HepG2 (cell line): Measurements from ENCODE around the gene C1orf87. TPM values are rescaled to one million over a fixed set of nuclear protein-coding genes. Genes with fewer than 3 reads are reported as not detected.

Source experiments
- ATAC-seq: fragments of 200-7000 bp; cut with Tn5 transposase; 3 replicates; pipeline ENCODE4 v1.9.1; 2020; ENCODE audit warnings: mild to moderate bottlenecking, moderate library complexity
- Bru-seq: library from RNA; stranded (reverse); fragments of 400-500 nt; gene quantifications from one replicate; lab custom pipeline; 2021; lab: Mats Ljungman, UMichigan
- BruChase-seq, 2 experiments: library from RNA; stranded (reverse); fragments of 400-500 nt; gene quantifications; one replicate each; lab custom pipeline; 2021; lab: Mats Ljungman, UMichigan
- BruUV-seq: library from RNA; stranded (reverse); fragments of 400-500 nt; replicated peaks from 2 replicates; lab custom pipeline; 2021; lab: Mats Ljungman, UMichigan
- CTCF ChIA-PET: fragments of 300-600 bp; formaldehyde crosslinking; extraction: SDS; loops from one replicate; lab custom pipeline; 2021; ENCODE audit warnings: low total read pairs, inconsistent platforms, low intra/inter-chr PET ratio; lab: Yijun Ruan, JAX
- POLR2A ChIA-PET: fragments of 350-600 bp; sonication (Branson Sonifier 250); formaldehyde crosslinking; loops from one replicate; lab custom pipeline; 2020; ENCODE audit warnings: antibody characterized with exemption, inconsistent platforms; lab: Yijun Ruan, JAX
- DNase-seq: peaks from one replicate; pipeline ENCODE4 v3.0.0-alpha.2; 2015; ENCODE audit warnings: low spot score
- FAIRE-seq: peaks from 3 replicates; lab custom pipeline; 2011; peaks lifted over from hg19 to GRCh38; lab: Jason Lieb, UNC
- H2AFZ ChIP-seq: one replicate; pipeline ENCODE4 v1.6.1; 2011; ENCODE audit warnings: low read length, inconsistent platforms
- H3K27ac ChIP-seq: fragments of 300-600 bp; 3 replicates; pipeline ENCODE4 v1.8.0; 2011; ENCODE audit warnings: mixed run types, mild to moderate bottlenecking, mixed read lengths, low read length, inconsistent platforms; ENCODE audit not compliant: insufficient read depth; ENCODE audit errors: extremely low read length
- H3K27me3 ChIP-seq, 2 experiments: fragments of 200-600 bp in 1 of 2; 2 replicates in 1 of 2; 3 replicates in 1 of 2; pipeline versions ENCODE4 v1.6.0 to v1.8.0; 2011; ENCODE audit warnings: low read length in 2 of 2, mild to moderate bottlenecking in 2 of 2, moderate library complexity in 2 of 2, inconsistent platforms in 1 of 2; ENCODE audit not compliant: insufficient read depth in 2 of 2, control insufficient read depth in 1 of 2
- H3K36me3 ChIP-seq, 2 experiments: fragments of 200-600 bp in 1 of 2; replicated peaks in 1 of 2; 2 replicates in 1 of 2; 3 replicates in 1 of 2; pipeline versions ENCODE4 v1.5.1 to v1.8.0; 2011; ENCODE audit warnings: low read length in 2 of 2, inconsistent platforms in 1 of 2; ENCODE audit not compliant: insufficient read depth in 2 of 2, control insufficient read depth in 1 of 2
- H3K4me1 ChIP-seq: 2 replicates; pipeline ENCODE4 v1.5.1; 2012; ENCODE audit warnings: low read length, inconsistent platforms; ENCODE audit not compliant: insufficient read depth
- H3K4me2 ChIP-seq: 2 replicates; pipeline ENCODE4 v1.6.0; 2011; ENCODE audit warnings: low read depth, low read length, inconsistent platforms
- H3K4me3 ChIP-seq, 3 experiments: fragments of 200-600 bp in 1 of 3; sonication (generic), shearing (Covaris generic) in 1 of 3; replicated peaks in 1 of 3; 2 replicates each; pipeline ENCODE4 v1.5.1; 2011 to 2016; ENCODE audit warnings: low read length in 3 of 3, inconsistent platforms in 2 of 3, low read depth in 2 of 3, mild to moderate bottlenecking in 2 of 3, control low read depth in 1 of 3, mixed read lengths in 1 of 3; ENCODE audit not compliant: insufficient read depth in 1 of 3
- H3K79me2 ChIP-seq: one replicate; pipeline ENCODE4 v1.6.1; 2011; ENCODE audit warnings: low read length, inconsistent platforms; ENCODE audit not compliant: insufficient read depth
- H3K9ac ChIP-seq: 2 replicates; pipeline ENCODE4 v1.6.0; 2011; ENCODE audit warnings: mild to moderate bottlenecking, low read depth, low read length, inconsistent platforms; ENCODE audit not compliant: insufficient read depth
- H3K9me3 ChIP-seq: 2 replicates; pipeline ENCODE4 v1.5.1; 2012; ENCODE audit warnings: mild to moderate bottlenecking, low read length
- H4K20me1 ChIP-seq: 2 replicates; pipeline ENCODE4 v1.6.0; 2011; ENCODE audit warnings: inconsistent platforms, mild to moderate bottlenecking, low read length, moderate library complexity; ENCODE audit not compliant: insufficient read depth
- BORCS8-MEF2B ChIP-seq: sonication (generic); formaldehyde crosslinking; IDR thresholded peaks from 2 replicates; pipeline ENCODE4 v1.8.0; 2022; ENCODE audit warnings: mild to moderate bottlenecking, missing genetic modification reagents
- CBFB ChIP-seq: sonication (generic); formaldehyde crosslinking; IDR thresholded peaks from 2 replicates; pipeline ENCODE4 v1.4.0; 2020; ENCODE audit warnings: missing genetic modification reagents
- E2F2 ChIP-seq: sonication (generic); formaldehyde crosslinking; IDR thresholded peaks from 2 replicates; pipeline ENCODE4 v1.4.0; 2020; ENCODE audit warnings: missing genetic modification reagents, borderline replicate concordance
- FOSL2 ChIP-seq: sonication (generic); formaldehyde crosslinking; IDR thresholded peaks from 2 replicates; pipeline ENCODE4 v1.4.0; 2020; ENCODE audit warnings: missing genetic modification reagents
- GABPA ChIP-seq, 2 experiments: IDR thresholded peaks; 2 replicates each; pipeline ENCODE4 v1.6.1; 2011 to 2016; ENCODE audit warnings: low read depth in 2 of 2, low read length in 1 of 2, missing biosample characterization in 1 of 2, missing genetic modification characterization in 1 of 2
- RBAK ChIP-seq: sonication (generic); formaldehyde crosslinking; IDR thresholded peaks from 2 replicates; pipeline ENCODE4 v1.5.1; 2020; ENCODE audit warnings: mild to moderate bottlenecking, missing genetic modification reagents
- WGBS: methylation state at CpG from one replicate; pipeline ENCODE4 v1.1.6; 2017; ENCODE audit warnings: low lambda C conversion rate; 5-methylcytosine and 5-hydroxymethylcytosine counted together
- in situ Hi-C: cut with HindIII; loops from 2 replicates; pipeline ENCODE4 v1.10.0; 2017; ENCODE audit warnings: low pct_unique_long_range_greater_than_20kb; ENCODE audit not compliant: extremely low pct_ligation_motif_present
- intact Hi-C: fragments of 100-400 bp; cut with micrococcal nuclease; formaldehyde crosslinking; loops from one replicate; pipeline ENCODE4 v1.10.0; 2022; ENCODE audit not compliant: unreplicated experiment
- long read RNA-seq, 2 experiments: library from RNA in 1 of 2; library from polyadenylated mRNA in 1 of 2; stranded (forward) in 1 of 2; unstranded in 1 of 2; transcript quantifications; one replicate each; pipeline ENCODE4 v2.0.0, GENCODE V29; 2019 to 2022
- polyA minus RNA-seq, 3 experiments: library from RNA; depleted of rRNA, polyadenylated mRNA; stranded (reverse); fragments of >200 nt; gene quantifications; 2 replicates each; pipeline ENCODE4 v1.2.3, GENCODE V29; 2011; ENCODE audit warnings: low replicate concordance in 1 of 3
- polyA plus RNA-seq, 8 experiments: library from polyadenylated mRNA; depleted of rRNA in 3 of 8; stranded (reverse) in 7 of 8; unstranded in 1 of 8; fragments of >200 nt; fragmentation: Illumina TruSeq in 4 of 8; extraction: Trizol in 4 of 8; gene quantifications; 2 replicates each; pipeline versions ENCODE4 v1.2.1 to v1.2.3, GENCODE V29; 2011 to 2016; ENCODE audit warnings: low read depth in 4 of 8, missing spikeins in 1 of 8, mixed read lengths in 1 of 8; ENCODE audit not compliant: insufficient read depth in 1 of 8
- total RNA-seq, 5 experiments: library from RNA; depleted of rRNA; stranded (reverse); fragments of >200 nt; fragmentation: Illumina TruSeq; extraction: Trizol; gene quantifications; 2 replicates each; pipeline ENCODE4 v1.2.3, GENCODE V29; 2016; ENCODE audit warnings: low read depth in 1 of 5

Gene C1orf87
- total RNA-seq (2016; rRNA removed; fragmentation: Illumina TruSeq; extraction: Trizol) (not detected in 2 replicates), polyA plus RNA-seq (2011; rRNA removed) (not detected in 2 replicates), polyA minus RNA-seq (2011; rRNA and poly(A)+ RNA removed; ENCODE audit: low replicate concordance) (not detected in 2 replicates), Bru-seq, nascent RNA (not detected), BruChase-seq, experiment 1, labeled RNA remaining after a 6-hour chase (not detected), BruChase-seq, experiment 2, labeled RNA remaining after a 2-hour chase (not detected)
- total RNA-seq (2016; cell fraction: cytosol; rRNA removed; fragmentation: Illumina TruSeq; extraction: Trizol; ENCODE audit: low read depth), result not detected in 2 replicates
- total RNA-seq (2016; cell fraction: insoluble cytoplasmic fraction; rRNA removed; fragmentation: Illumina TruSeq; extraction: Trizol), result not detected in 2 replicates
- not detected in 2 replicates for total RNA-seq (2016; cell fraction: membrane; rRNA removed; fragmentation: Illumina TruSeq; extraction: Trizol)
- total RNA-seq (2016; cell fraction: nucleus; rRNA removed; fragmentation: Illumina TruSeq; extraction: Trizol), result not detected in 2 replicates
- polyA plus RNA-seq (2011; cell fraction: cytosol; rRNA removed), result not detected in 2 replicates
- not detected in 2 replicates for polyA plus RNA-seq (2011; cell fraction: nucleus; rRNA removed)
- not detected in 2 replicates for polyA plus RNA-seq (2012)
- polyA plus RNA-seq (2016; cell fraction: cytosol; fragmentation: Illumina TruSeq; extraction: Trizol; ENCODE audit: low read depth), result not detected in 2 replicates
- not detected in 2 replicates for polyA plus RNA-seq (2016; cell fraction: insoluble cytoplasmic fraction; fragmentation: Illumina TruSeq; extraction: Trizol; ENCODE audit: low read depth)
- polyA plus RNA-seq (2016; cell fraction: membrane; fragmentation: Illumina TruSeq; extraction: Trizol; ENCODE audit: low read depth), result not detected in 2 replicates
- polyA plus RNA-seq (2016; cell fraction: nucleus; fragmentation: Illumina TruSeq; extraction: Trizol; ENCODE audit: insufficient read depth, low read depth), result not detected in 2 replicates
- polyA minus RNA-seq (2011; cell fraction: cytosol; rRNA and poly(A)+ RNA removed), result not detected in 2 replicates
- polyA minus RNA-seq (2011; cell fraction: nucleus; rRNA and poly(A)+ RNA removed), result not detected in 2 replicates
- long read RNA-seq, experiment 1, result 0 reads
- long read RNA-seq, experiment 2, result 0 reads

- TF ChIP-seq GABPA (IDR thresholded peaks at IDR 0.05; ENCODE audit: low read depth, low read length) (no peak), GABPA (CRISPR knock-in tag; IDR thresholded peaks at IDR 0.05; ENCODE audit: low read depth) (no peak)
- TF ChIP-seq, all 625 proteins: peak for 0
- H2AFZ ChIP-seq, result no peak within 1 kb of the TSS
- CTCF ChIA-PET, result no interaction called here
- no peaks in the 10 kb centered on the region for H3K4me1 ChIP-seq
- POLR2A ChIA-PET, result no interaction called here
- no peaks in the 10 kb centered on the region for H3K36me3 ChIP-seq
- no peak within 1 kb of the TSS for H3K9ac ChIP-seq
- BruUV-seq, result no TSS peak
- no peaks in the 10 kb centered on the region for H3K79me2 ChIP-seq
- no peaks in the 10 kb centered on the region for H3K9me3 ChIP-seq
- in situ Hi-C loops, result no loop called here
- FAIRE-seq (no peak), DNase-seq (no peak), ATAC-seq (no peak)
- no peak within 1 kb of the TSS for H3K4me3 ChIP-seq
- intact Hi-C loops, result no loop called here
- WGBS, result 59% methylated on average over 15 of the region's 36 CpGs
- H3K27ac ChIP-seq, result no peak within 1 kb of the TSS
- H3K4me2 ChIP-seq, result no peak within 1 kb of the TSS
- H3K27me3 ChIP-seq, result peaks cover 0 to 12% of the 10 kb centered on the region in 2 experiments; a peak in 2 of 5 replicates
- H4K20me1 ChIP-seq, result no peaks in the 10 kb centered on the region
Observed at GRCh38 chr1:60073605-60074278, at the start of gene C1orf87. TSS of gene C1orf87 (minus strand) at chr1:60073770. CDS start at chr1:60072643, 1,127 bp downstream.

DNA sequence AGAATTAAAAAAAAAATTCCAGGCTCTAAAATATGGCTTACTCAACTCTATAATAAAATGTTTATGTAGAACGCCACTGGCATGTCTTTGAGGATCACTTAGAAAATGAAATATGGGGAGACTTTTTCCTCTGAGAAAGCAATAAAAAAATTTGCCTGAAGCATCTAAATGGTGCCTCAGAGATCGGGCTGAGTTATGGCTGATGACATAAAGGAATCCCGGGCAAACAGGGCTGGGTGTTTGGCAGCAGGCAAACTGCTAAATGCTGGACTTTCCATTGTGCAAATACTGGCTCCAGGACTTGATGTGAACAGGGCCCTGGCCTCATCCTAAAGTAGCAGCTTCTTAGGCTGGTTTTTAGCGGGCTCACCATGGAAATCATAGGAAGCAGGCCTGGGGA, 44.5 kb upstream of the C1orf87 start:
- H3K27me3 ChIP-seq, result no peaks in the 10 kb centered on the region; a peak in 1 of 5 replicates
- no peak overlapping the region for H3K4me2 ChIP-seq
- in situ Hi-C loops (no loop called here), intact Hi-C loops (no loop called here)
- no peaks in the 10 kb centered on the region for H3K79me2 ChIP-seq
- no peak overlapping the region for H3K27ac ChIP-seq
- ChIA-PET POLR2A (no interaction called here), CTCF (no interaction called here)
- WGBS, result 15% methylated on average over 3 of the region's 4 CpGs
- DNase-seq (no peak), ATAC-seq (no peak), FAIRE-seq (no peak)
- no peak overlapping the region for H3K9ac ChIP-seq
- no peaks in the 10 kb centered on the region for H3K36me3 ChIP-seq
- no peaks in the 10 kb centered on the region for H3K9me3 ChIP-seq
- no peaks in the 10 kb centered on the region for H4K20me1 ChIP-seq
- TF ChIP-seq E2F2 (CRISPR knock-in tag) (no peak), RBAK (CRISPR knock-in tag) (no peak), CBFB (CRISPR knock-in tag) (no peak), FOSL2 (CRISPR knock-in tag) (no peak), BORCS8-MEF2B (CRISPR knock-in tag) (no peak)
- BruUV-seq, result no TSS peak
- H2AFZ ChIP-seq, result no peak overlapping the region
- H3K4me1 ChIP-seq, result no peaks in the 10 kb centered on the region
- no peak overlapping the region for H3K4me3 ChIP-seq
